ENCODE data around the gene NGRN. TPM values are rescaled to one million over a fixed set of nuclear protein-coding genes. Genes with fewer than 3 reads are reported as not detected.
"Not testable (repeated sequence)": the region's sequence is repeated elsewhere in the genome, so short reads cannot be mapped to it uniquely, and the experiment has no call there.

The NGRN gene
- total RNA-seq, 4 donors from 2014 or later, result 49.8 to 66.8 (median 58.4) TPM

- 67 to 82% methylated on average over 10 of the region's 10 CpGs for WGBS, 2 donors
- no peak for DNase-seq (ENCODE audit: low spot score in 2 of 2)
- TF ChIP-seq CTCF (IDR thresholded peaks at IDR 0.05) (no peak), POLR2A (IDR thresholded peaks at IDR 0.05) (no peak)
- no peak overlapping the region for H3K4me3 ChIP-seq (ENCODE audit: low read depth, poor library complexity, severe bottlenecking)
- intact Hi-C loops (cut with DNase I; ENCODE audit: low total_unique reads), result no loop called here
Measured at GRCh38 chr15:90295270-90295648, 29.8 kb downstream of the NGRN start.

GRCh38 chr15:90296316-90296884 lies 30.9 kb downstream of the NGRN start:
- DNase-seq (ENCODE audit: low spot score in 2 of 2); intact Hi-C loops (cut with DNase I; ENCODE audit: low total_unique reads); H3K4me3 ChIP-seq (ENCODE audit: low read depth, poor library complexity, severe bottlenecking): not testable (repeated sequence)
- 65 to 71% methylated on average over 4 of the region's 4 CpGs for WGBS, 2 donors

GRCh38 chr15:90297021-90297420 lies 31.5 kb downstream of the NGRN start:
- no peak overlapping the region for H3K4me3 ChIP-seq (ENCODE audit: low read depth, poor library complexity, severe bottlenecking)
- intact Hi-C loops (cut with DNase I; ENCODE audit: low total_unique reads), result no loop called here
- no peak for DNase-seq (ENCODE audit: low spot score in 2 of 2)
- WGBS, 2 donors, result 91 to 93% methylated on average over 4 of the region's 4 CpGs
- no peak for TF ChIP-seq POLR2A (IDR thresholded peaks at IDR 0.05)
- no peak for TF ChIP-seq CTCF (IDR thresholded peaks at IDR 0.05)

GRCh38 chr15:90300541-90300940 lies 35.1 kb downstream of the NGRN start:
- WGBS, 2 donors, result 88 to 89% methylated on average over 9 of the region's 9 CpGs
- intact Hi-C loops (cut with DNase I; ENCODE audit: low total_unique reads), result no loop called here
- no peak for DNase-seq (ENCODE audit: low spot score in 2 of 2)
- TF ChIP-seq CTCF (IDR thresholded peaks at IDR 0.05) (no peak), POLR2A (IDR thresholded peaks at IDR 0.05) (no peak)
- no peak overlapping the region for H3K4me3 ChIP-seq (ENCODE audit: low read depth, poor library complexity, severe bottlenecking)

GRCh38 chr15:90300988-90301706 lies 35.7 kb downstream of the NGRN start:
- peak in 1 of 3 donors; percentile 47 for TF ChIP-seq CTCF (IDR thresholded peaks at IDR 0.05)
- TF ChIP-seq POLR2A (IDR thresholded peaks at IDR 0.05), result no peak
- 62 to 76% methylated on average over 21 of the region's 21 CpGs for WGBS, 2 donors
- no peak overlapping the region for H3K4me3 ChIP-seq (ENCODE audit: low read depth, poor library complexity, severe bottlenecking)
- intact Hi-C loops (cut with DNase I; ENCODE audit: low total_unique reads), result no loop called here
- peak in 1 of 2 donors; percentile 86 for DNase-seq (ENCODE audit: low spot score in 2 of 2)

- no peak for DNase-seq (ENCODE audit: low spot score in 2 of 2)
- TF ChIP-seq POLR2A (IDR thresholded peaks at IDR 0.05) (no peak), CTCF (IDR thresholded peaks at IDR 0.05) (no peak)
- H3K4me3 ChIP-seq (ENCODE audit: low read depth, poor library complexity, severe bottlenecking), result no peak overlapping the region
- 60 to 61% methylated on average over 8 of the region's 8 CpGs for WGBS, 2 donors
- intact Hi-C loops (cut with DNase I; ENCODE audit: low total_unique reads), result no loop called here
Measured at GRCh38 chr15:90301707-90302300, 36.3 kb downstream of the NGRN start.

- H3K4me3 ChIP-seq (ENCODE audit: low read depth, poor library complexity, severe bottlenecking); intact Hi-C loops (cut with DNase I; ENCODE audit: low total_unique reads): not testable (repeated sequence)
- 95% methylated on average over 14 of the region's 14 CpGs for WGBS, 2 donors
- peak in 1 of 2 donors; percentile 53 for DNase-seq (ENCODE audit: low spot score in 2 of 2)
Measured at GRCh38 chr15:90305355-90305754, 39.9 kb downstream of the NGRN start.
